T47D (cell line): ENCODE data around the gene TNS3.
A peak's percentile ranks its signal among the peaks of the same experiment; 100 is the strongest.
"Not testable (repeated sequence)": the region's sequence is repeated elsewhere in the genome, so short reads cannot be mapped to it uniquely, and the experiment has no call there.

Experiments used
- DNase-seq, 2 experiments: peaks; one replicate each; pipeline versions ENCODE4 v3.0.0 to v3.0.0-alpha.2; 2011 to 2012; ENCODE audit warnings: low read depth in 1 of 2, low spot score in 1 of 2
- JUND ChIP-seq: IDR thresholded peaks from 2 replicates; pipeline ENCODE4 v1.6.1; 2012; ENCODE audit warnings: low read depth
- in situ Hi-C: cut with HindIII; loops from 2 replicates; pipeline ENCODE4 v1.10.0; 2016; ENCODE audit warnings: low sequenced_read_pairs, low pct_unique_long_range_greater_than_20kb

TNS3 gene

GRCh38 chr7:47546733-47547494 lies 35.0 kb downstream of the TNS3 start:
- in situ Hi-C loops, result no loop called here
- DNase-seq, result no peak

GRCh38 chr7:47546171-47546570 lies 35.7 kb downstream of the TNS3 start:
- DNase-seq, result no peak
- in situ Hi-C loops, result no loop called here
- no peak for TF ChIP-seq JUND

More at GRCh38 chr7:47546733-47547494, 35.0 kb downstream of the TNS3 start:
- TF ChIP-seq JUND, result no peak

DNA sequence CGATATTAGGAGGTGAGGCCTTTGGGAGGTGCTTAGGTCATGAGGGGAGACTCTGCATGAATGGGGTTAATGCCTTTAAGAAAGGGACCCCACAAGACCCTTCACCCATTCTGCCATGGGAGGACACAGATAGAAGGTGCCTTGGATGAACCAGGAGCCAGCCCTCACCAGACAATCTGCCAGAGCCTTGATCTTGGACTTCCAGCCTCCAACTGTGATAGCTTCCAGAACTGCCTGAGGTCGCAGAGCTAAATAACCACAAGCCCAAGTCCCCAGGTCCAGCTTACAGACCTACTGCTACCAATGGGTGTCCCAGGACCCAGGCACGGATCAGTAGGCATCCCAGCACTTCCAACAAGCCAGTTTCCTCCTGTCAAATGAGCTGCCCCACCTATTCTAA lies 37.5 kb downstream of the TNS3 start:
- no peak for DNase-seq
- no peak for TF ChIP-seq JUND
- in situ Hi-C loops, result no loop called here

GRCh38 chr7:47543714-47544113 lies 38.2 kb downstream of the TNS3 start:
- in situ Hi-C loops, result no loop called here
- DNase-seq, result no peak
- no peak for TF ChIP-seq JUND

- DNase-seq, result no peak
- no peak for TF ChIP-seq JUND
- in situ Hi-C loops, result no loop called here
Observed at GRCh38 chr7:47543056-47543455, 38.9 kb downstream of the TNS3 start.

- TF ChIP-seq JUND, result no peak
- peak in 1 of 2 experiments; percentile 51 for DNase-seq
- in situ Hi-C loops, result no loop called here
Observed at GRCh38 chr7:47542051-47542450, 39.9 kb downstream of the TNS3 start.

DNA sequence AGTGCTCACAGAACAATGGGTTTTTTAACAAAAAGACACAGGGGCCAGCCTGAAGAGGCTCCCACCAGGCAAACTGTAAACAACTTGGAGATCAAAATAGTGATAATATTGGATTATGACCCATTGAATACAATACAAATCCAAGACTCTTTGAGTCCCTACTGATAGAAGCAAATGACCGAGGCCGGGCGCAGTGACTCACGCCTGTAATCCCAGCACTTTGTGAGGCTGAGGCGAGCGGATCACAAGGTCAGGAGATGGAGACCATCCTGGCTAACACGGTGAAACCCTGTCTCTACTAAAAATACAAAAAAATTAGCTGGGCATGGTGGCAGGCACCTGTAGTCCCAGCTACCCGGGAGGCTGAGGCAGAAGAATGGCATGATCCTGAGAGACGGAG lies 40.4 kb downstream of the TNS3 start:
- DNase-seq, in situ Hi-C loops: not testable (repeated sequence)

GRCh38 chr7:47540387-47541350 lies 41.2 kb downstream of the TNS3 start:
- TF ChIP-seq JUND, result no peak

DNA sequence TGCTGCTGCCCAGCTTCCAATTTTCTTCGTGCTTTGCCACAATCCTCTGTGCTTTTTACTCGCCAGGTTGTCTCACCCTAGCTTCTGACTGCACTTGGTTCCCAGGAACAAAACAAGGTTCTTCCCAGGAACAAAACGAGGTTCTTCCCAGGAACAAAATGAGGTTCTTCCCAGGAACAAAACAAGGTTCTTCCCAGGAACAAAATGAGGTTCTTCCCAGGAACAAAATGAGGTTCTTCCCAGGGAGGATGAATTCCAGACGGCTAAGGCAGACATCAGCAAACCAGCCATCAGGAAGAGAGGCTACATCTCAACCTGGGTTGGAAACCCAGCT lies 41.9 kb downstream of the TNS3 start:
- no peak for TF ChIP-seq JUND
- in situ Hi-C loops, result no loop called here
- no peak for DNase-seq

More at GRCh38 chr7:47540387-47541350, 41.2 kb downstream of the TNS3 start:
- in situ Hi-C loops, result no loop called here
- DNase-seq, result no peak

- DNase-seq, result no peak
- in situ Hi-C loops, result no loop called here
- no peak for TF ChIP-seq JUND
Observed at GRCh38 chr7:47539398-47540052, 42.4 kb downstream of the TNS3 start.

DNA sequence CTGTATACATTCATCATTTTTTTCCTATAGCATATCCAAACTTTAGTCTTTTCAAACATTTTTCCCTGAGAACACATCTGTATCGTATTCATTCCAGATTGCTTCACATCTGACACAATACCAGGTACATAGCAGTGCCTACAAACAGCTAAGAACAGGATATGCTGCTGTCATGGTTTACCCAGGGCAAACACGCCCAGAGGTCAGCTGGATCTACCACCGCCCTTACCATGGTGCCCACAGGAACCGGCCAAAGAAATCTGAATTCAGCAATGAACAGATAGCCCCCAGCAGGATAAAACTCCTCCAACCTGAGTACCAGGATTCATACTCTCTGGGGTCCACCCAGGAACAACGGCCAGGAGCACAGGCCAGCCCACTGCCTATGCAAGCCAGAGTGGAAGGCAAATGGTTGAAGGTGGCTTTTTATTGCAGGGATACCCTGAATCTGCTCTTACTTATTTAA lies 43.0 kb downstream of the TNS3 start:
- TF ChIP-seq JUND, result no peak
- DNase-seq, result peak; percentile 65 to 67
- in situ Hi-C loops, result no loop called here
